Occipital lobe (tissue), 2 donors: ENCODE data around the gene MOGAT3. TPM values are rescaled to one million over a fixed set of nuclear protein-coding genes. Genes with fewer than 3 reads are reported as not detected.

ENCODE experiments used
- DNase-seq: peaks from one replicate; lab custom pipeline; 2025; lab: John Stamatoyannopoulos, UW
- total RNA-seq: library from RNA; depleted of rRNA; stranded (reverse); fragments of >200 nt; gene quantifications from one replicate; pipeline ENCODE4 v1.2.3, GENCODE V29; 2014

The MOGAT3 gene
- not detected for total RNA-seq

DNA sequence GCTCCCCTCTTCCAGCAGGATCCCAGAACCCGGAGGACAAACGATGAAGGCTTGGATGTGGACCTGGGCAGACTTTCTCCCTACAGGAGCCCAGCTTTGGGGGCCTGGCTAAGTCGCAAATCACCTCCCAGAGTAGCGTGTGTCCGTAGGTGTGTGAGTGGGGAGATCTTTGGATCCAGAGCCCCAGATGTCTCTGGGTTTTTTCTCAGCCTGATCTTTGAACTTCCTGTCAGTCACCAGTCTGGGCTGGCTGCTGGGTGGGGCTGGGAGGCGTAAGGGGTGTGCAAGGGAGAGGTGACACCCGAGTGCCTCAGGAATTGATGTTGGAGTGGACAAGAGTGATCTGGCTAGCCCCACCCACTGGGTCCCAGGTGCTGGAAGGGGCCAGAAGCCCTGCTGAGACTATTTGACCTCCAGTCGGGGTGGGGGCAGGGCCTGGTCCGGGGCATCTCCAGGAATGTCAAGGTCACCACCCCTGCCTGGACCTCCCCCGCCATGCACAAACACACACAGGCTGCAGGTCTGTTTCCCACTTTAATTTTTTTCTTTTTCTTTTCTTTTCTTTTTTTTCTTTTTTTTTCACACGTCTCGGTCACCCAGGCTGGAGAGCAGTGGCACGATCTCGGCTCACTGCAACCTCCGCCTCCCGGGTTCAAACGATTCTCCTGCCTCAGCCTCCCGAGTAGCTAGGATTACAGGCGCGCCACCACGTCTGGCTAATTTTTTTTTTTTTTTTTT is at the start of gene MOGAT3:
MOGAT3 (minus strand) TSS at position 175 of the 738 bp plus-strand sequence. CDS start 182 bp downstream, outside the sequence.
- no peak for DNase-seq

- DNase-seq = no peak
These were observed 49.5 kb upstream of the MOGAT3 start for GRCh38 chr7:101250324-101250723.

- DNase-seq = no peak
These were observed 47.4 kb upstream of the MOGAT3 start for GRCh38 chr7:101248276-101248675.

DNA sequence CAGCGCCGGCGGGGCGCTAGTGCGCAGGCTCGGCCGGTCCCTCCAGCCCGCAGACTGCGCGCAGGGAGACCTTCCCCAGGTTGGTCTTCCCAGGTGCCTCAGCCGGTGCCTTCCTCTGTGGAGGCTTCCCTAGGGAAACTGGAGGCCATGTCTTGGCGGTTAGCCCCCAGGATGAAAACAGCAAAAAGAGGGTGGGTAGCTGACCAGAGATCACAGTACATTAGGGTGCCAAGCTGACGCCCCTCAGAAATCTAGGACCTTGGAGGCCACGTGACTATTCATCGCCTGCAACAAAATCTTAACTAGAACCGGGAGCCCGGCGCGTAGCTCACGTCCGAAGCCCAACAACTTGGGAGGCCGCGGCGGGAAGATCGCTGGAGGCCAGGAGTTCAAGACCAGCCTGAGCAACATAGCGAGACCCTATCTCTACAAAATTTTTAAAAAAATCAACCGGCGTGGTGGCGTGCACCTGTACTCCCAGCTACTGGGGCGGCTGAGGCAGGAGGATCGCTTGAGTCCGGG is 44.4 kb upstream of the MOGAT3 start:
- no peak for DNase-seq

GRCh38 chr7:101244375-101245146 is 43.7 kb upstream of the MOGAT3 start, which contains the start of gene FIS1:
Gene FIS1 (minus strand): TSS chr7:101245081. CDS start chr7:101245004, 77 bp downstream.
- DNase-seq = peak; percentile 94

DNA sequence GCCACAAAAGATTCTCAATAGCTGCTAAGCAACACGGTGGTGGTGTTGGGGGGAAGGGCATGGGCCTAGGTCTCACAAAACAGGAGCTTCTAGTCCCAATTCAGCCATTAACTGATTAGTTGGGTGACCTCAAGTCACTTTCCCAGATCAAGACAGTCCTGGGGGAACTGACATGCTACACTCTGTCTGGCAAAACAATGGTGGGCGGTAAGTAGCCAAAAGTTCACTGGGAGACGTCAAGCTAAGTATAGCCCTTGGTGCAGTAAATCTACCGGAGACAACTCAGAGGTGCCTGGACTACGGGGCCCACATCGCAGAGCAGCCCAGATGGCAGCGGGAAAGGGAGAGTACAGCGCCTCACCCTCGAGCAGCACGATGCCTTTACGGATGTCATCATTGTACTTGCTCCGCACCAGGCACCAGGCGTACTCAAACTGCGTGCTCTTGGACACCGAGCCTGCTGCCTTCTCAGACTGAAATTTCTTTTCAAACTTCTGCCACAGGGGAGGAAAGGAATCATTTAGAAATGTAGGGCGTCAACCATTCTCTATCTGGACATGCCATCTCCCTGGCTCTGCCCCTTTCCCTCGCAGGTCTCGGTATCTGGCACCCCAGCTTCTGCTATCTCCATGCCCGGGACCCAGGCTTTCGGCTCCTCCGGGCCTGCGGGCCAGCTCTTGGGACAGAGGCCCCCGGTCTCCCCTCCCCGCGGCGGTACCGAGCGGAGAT is 43.0 kb upstream of the MOGAT3 start:
- DNase-seq = peak; percentile 29

GRCh38 chr7:101241443-101242349 is 40.9 kb upstream of the MOGAT3 start:
- DNase-seq = no peak

DNA sequence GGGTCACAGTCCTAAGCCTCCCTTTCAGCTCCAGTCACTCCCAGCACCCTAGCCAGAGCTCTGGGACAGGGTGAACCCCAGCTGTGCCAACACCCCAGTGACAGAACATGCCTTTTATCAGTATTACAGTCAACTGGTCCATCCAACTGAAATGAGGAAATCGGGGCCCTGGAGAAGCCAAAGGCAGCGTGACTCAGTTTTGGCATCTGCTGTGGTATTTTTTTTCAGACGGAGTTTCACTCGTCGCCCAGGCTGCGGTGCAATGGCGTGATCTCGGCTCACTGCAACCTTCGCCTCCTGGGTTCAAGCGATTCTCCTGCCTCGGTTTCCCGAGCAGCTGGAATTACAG is 40.2 kb upstream of the MOGAT3 start:
- DNase-seq = no peak

DNA sequence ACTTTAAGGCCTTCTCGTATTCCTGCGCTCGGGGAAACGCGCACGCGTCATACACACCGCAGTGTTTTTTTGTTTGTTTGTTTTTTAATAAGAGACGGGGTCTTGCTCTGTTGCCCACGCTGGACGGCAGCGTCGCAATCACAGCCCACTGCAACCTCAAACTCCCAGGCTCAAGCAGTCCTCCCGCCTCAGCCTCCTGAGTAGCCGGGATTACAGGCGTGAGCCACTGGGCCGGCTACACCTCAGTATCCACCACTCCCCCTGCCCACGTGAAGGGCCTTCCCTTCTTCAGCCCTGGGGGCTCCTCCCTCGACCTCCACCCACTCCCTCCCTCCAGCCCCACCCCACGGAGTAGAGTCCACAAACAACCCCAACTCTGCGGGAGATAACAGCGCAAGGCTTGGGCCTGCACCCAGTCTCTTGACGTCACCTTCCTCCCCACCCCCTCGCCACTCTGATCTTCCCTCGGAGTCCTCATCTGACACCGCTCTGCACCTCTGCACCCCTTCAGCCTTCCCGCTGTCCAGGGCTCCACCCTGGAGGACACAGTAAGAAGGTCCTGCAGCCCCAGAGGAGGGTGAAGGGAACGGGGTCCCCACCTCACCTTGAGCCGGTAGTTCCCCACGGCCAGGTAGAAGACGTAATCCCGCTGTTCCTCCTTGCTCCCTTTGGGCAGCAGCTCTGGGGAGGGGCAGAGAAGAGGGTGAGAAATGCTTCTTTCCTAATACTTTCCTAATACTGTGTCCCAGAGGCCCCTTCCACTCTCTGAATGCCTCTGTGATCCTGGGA is 39.6 kb upstream of the MOGAT3 start:
- no peak for DNase-seq

GRCh38 chr7:101239951-101240220 is 39.0 kb upstream of the MOGAT3 start:
- DNase-seq = no peak

- no peak for DNase-seq
These were observed 38.5 kb upstream of the MOGAT3 start for GRCh38 chr7:101239191-101239950.

GRCh38 chr7:101238226-101239182 is 37.7 kb upstream of the MOGAT3 start:
- DNase-seq = no peak

- DNase-seq = no peak
These were observed 36.6 kb upstream of the MOGAT3 start, which contains the start of gene CLDN15 for GRCh38 chr7:101237206-101238067. Gene CLDN15 (minus strand): TSS chr7:101237802. CDS start chr7:101237581, 221 bp downstream.

GRCh38 chr7:101236292-101236835 is 35.5 kb upstream of the MOGAT3 start:
- DNase-seq = no peak

- no peak for DNase-seq
These were observed 34.7 kb upstream of the MOGAT3 start for GRCh38 chr7:101235522-101235921.

DNA sequence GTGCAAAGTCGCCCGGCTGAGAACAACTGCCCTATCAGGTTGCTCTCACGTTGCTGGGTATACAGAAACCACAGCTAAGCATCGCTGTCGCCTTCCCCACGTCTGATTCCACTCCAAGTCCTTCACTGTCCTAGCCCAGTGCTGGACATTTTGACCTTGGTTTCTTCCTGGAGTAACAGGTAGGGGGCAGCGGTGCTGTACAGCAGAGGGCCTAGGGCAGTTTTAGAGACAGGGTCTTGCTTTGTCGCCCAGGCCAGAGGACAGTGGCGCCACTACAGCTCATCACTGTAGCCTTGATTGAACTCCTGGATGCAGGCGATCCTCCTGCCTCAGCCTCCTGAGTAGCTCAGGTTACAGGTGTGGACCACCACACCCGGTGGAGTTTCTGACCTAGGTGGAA is 34.2 kb upstream of the MOGAT3 start:
- no peak for DNase-seq

- no peak for DNase-seq
These were observed 33.8 kb upstream of the MOGAT3 start for GRCh38 chr7:101234636-101235035.
